ENCODE measurements around the gene PBX3. TPM values are rescaled to one million over a fixed set of nuclear protein-coding genes. Genes with fewer than 3 reads are reported as not detected.

PBX3 gene
- total and polyA plus RNA-seq, 2 of the 13 experiments (the other 11 are each of a cell fraction or from before 2014, with no cell fraction given) = 6.0 to 11.2 TPM

DNA sequence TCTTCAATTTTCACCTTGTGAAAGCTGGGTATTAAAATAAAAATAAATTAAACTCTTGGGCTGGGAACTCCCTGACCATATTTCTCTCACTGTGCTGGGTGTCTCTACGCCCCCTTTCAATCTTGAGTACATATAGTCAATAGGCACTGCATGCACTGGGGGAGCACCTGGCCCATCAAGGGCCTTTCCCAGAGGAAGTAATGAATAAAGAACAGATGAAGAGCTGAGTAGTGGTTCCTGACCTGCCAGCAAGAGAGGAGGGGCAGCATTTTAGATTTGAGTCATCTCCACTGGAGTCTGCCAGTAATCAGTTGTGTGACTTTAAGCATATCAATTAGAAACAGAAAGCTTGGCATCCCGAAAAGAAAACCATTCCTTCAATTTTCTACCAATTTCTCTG lies 46.4 kb upstream of the PBX3 start:
- no peaks in the 10 kb centered on the region for H3K9me3 ChIP-seq (ENCODE audit: low read length)
- H3K4me3 ChIP-seq (replicated peaks in 1 of 3; ENCODE audit: insufficient read depth in 1 of 3, low read depth in 2 of 3, low read length in 3 of 3) = no peak overlapping the region
- no peak overlapping the region for H2AFZ ChIP-seq (ENCODE audit: low read length)
- no peak overlapping the region for H3K4me2 ChIP-seq (ENCODE audit: low read depth, low read length)
- peaks cover 2% of the 10 kb centered on the region; the same call in 1 of the 2 replicates for H4K20me1 ChIP-seq (ENCODE audit: insufficient read depth, low read length)
- ATAC-seq (no peak), DNase-seq (ENCODE audit: low spot score) (no peak), FAIRE-seq (no peak)
- no peaks in the 10 kb centered on the region for H3K27me3 ChIP-seq (ENCODE audit: control insufficient read depth in 1 of 2, insufficient read depth in 2 of 2, low read length in 2 of 2)
- TF ChIP-seq PLSCR1 (CRISPR knock-in tag; IDR thresholded peaks at IDR 0.05; ENCODE audit: borderline replicate concordance) (no peak), GTF3A (CRISPR knock-in tag; conservative IDR thresholded peaks at IDR 0.05) (no peak), ZNF275 (CRISPR knock-in tag; IDR thresholded peaks at IDR 0.05; ENCODE audit: borderline replicate concordance) (no peak), SMARCC2 (IDR thresholded peaks at IDR 0.05) (no peak), MTF1 (CRISPR knock-in tag; IDR thresholded peaks at IDR 0.05) (no peak), YEATS4 (CRISPR knock-in tag; IDR thresholded peaks at IDR 0.05; ENCODE audit: borderline replicate concordance) (no peak), FOSL2 (CRISPR knock-in tag; IDR thresholded peaks at IDR 0.05) (no peak), HOXA7 (CRISPR knock-in tag; IDR thresholded peaks at IDR 0.05) (no peak), TAF1 (CRISPR knock-in tag; IDR thresholded peaks at IDR 0.05) (no peak), ZNF337 (CRISPR knock-in tag; IDR thresholded peaks at IDR 0.05; ENCODE audit: borderline replicate concordance, low read depth) (no peak)
- 98% methylated on average over 2 of the region's 2 CpGs for WGBS (ENCODE audit: low lambda C conversion rate)
- no peaks in the 10 kb centered on the region; a peak in 1 of 5 replicates for H3K36me3 ChIP-seq (replicated peaks in 1 of 2; ENCODE audit: control insufficient read depth in 1 of 2, insufficient read depth in 2 of 2, low read length in 2 of 2)
- intact Hi-C loops (cut with micrococcal nuclease; ENCODE audit: unreplicated experiment) (loop anchor here (10.0 kb wide), 1 partner anchor 46 kb away; no protein-coding TSS in a partner anchor), in situ Hi-C loops (cut with HindIII; ENCODE audit: extremely low pct_ligation_motif_present, low pct_unique_long_range_greater_than_20kb) (no loop called here)
- no TSS peak for BruUV-seq (replicated peaks)
- POLR2A ChIA-PET = no interaction called here
- H3K9ac ChIP-seq (ENCODE audit: insufficient read depth, low read depth, low read length) = no peak overlapping the region
- CTCF ChIA-PET (ENCODE audit: low intra/inter-chr PET ratio, low total read pairs) = no interaction called here
- peaks cover 38% of the 10 kb centered on the region for H3K79me2 ChIP-seq (ENCODE audit: insufficient read depth, low read length)
- H3K4me1 ChIP-seq (ENCODE audit: insufficient read depth, low read length) = peaks cover 25% of the 10 kb centered on the region
- H3K27ac ChIP-seq (ENCODE audit: extremely low read length, insufficient read depth, low read length) = no peak overlapping the region

Measured in HepG2 (cell line).